ENCODE results near the gene RACGAP1. TPM values are rescaled to one million over a fixed set of nuclear protein-coding genes. Genes with fewer than 3 reads are reported as not detected.

The RACGAP1 gene
- polyA plus RNA-seq, 1 of the 3 experiments (the other 2 are of a cell fraction), result 21.5 TPM

- TF ChIP-seq MAX (IDR thresholded peaks at IDR 0.05; ENCODE audit: low read depth) (no peak), YY1 (IDR thresholded peaks at IDR 0.05; ENCODE audit: low read depth) (no peak), JUND (IDR thresholded peaks at IDR 0.05) (no peak), NRF1 (IDR thresholded peaks at IDR 0.05; ENCODE audit: low read depth, low read length) (no peak)
Measured at GRCh38 chr12:49954863-49955830, 70.1 kb downstream of the RACGAP1 start (continued).

- POLR2A ChIA-PET, result no interaction called here
- H3K9me2 ChIP-seq, result no peaks in the 10 kb centered on the region
- CTCF ChIA-PET, result interaction anchor here (0.6 to 4.5 kb wide), 7 partner anchors 9 to 116 kb away, joined by 3 to 36 read pairs (median 8); no protein-coding TSS in a partner anchor
- no peaks in the 10 kb centered on the region for H3K27me3 ChIP-seq (ENCODE audit: insufficient read depth)
- no peak overlapping the region for H3K9ac ChIP-seq
- no peak overlapping the region for H3K4me3 ChIP-seq (ENCODE audit: low read depth in 2 of 2, low read length in 1 of 2)
- no peaks in the 10 kb centered on the region for H3K36me3 ChIP-seq (replicated peaks in 1 of 2; ENCODE audit: control insufficient read depth in 1 of 2, insufficient read depth in 2 of 2, low read length in 1 of 2)
- H2AFZ ChIP-seq (ENCODE audit: low read depth), result no peak overlapping the region
- H3K9me3 ChIP-seq, result no peaks in the 10 kb centered on the region
- H3K4me1 ChIP-seq (ENCODE audit: control insufficient read depth in 1 of 2, insufficient read depth in 2 of 2, low read depth in 1 of 2, low read length in 1 of 2), result peaks cover 0 to 16% of the 10 kb centered on the region in 2 experiments; a peak in 1 of 4 replicates
- H3K79me2 ChIP-seq (ENCODE audit: insufficient read depth), result no peaks in the 10 kb centered on the region
- H3F3A ChIP-seq (replicated peaks; ENCODE audit: insufficient read depth), result no peaks in the 10 kb centered on the region
- TF ChIP-seq GATA2 (CRISPR knock-in tag; IDR thresholded peaks at IDR 0.05) (no peak), ELF1 (IDR thresholded peaks at IDR 0.05) (no peak), RAD21 (IDR thresholded peaks at IDR 0.05; ENCODE audit: low read length) (no peak), FOXJ3 (CRISPR knock-in tag; IDR thresholded peaks at IDR 0.05) (no peak), RFX5 (IDR thresholded peaks at IDR 0.05; ENCODE audit: low read length) (no peak), PBX3 (IDR thresholded peaks at IDR 0.05) (no peak), EZH2phosphoT487 (IDR thresholded peaks at IDR 0.05; ENCODE audit: borderline replicate concordance, low read depth) (no peak), SMC3 (IDR thresholded peaks at IDR 0.05; ENCODE audit: low read depth, low read length) (no peak), TAF1 (IDR thresholded peaks at IDR 0.05; ENCODE audit: borderline replicate concordance, low read depth, low read length) (no peak), TEAD4 (IDR thresholded peaks at IDR 0.05; ENCODE audit: borderline replicate concordance, insufficient read depth) (no peak), NRF1 (IDR thresholded peaks at IDR 0.05; ENCODE audit: low read depth, low read length) (no peak), REST (IDR thresholded peaks at IDR 0.05; ENCODE audit: low read depth, low read length) (no peak), IRF3 (IDR thresholded peaks at IDR 0.05; ENCODE audit: low read depth, low read length) (no peak), MEF2A (IDR thresholded peaks at IDR 0.05; ENCODE audit: borderline replicate concordance, low read depth) (no peak), USF1 (IDR thresholded peaks at IDR 0.05; ENCODE audit: borderline replicate concordance, low read depth) (no peak), NFIC (IDR thresholded peaks at IDR 0.05; ENCODE audit: borderline replicate concordance) (no peak), TCF12 (IDR thresholded peaks at IDR 0.05) (no peak)
- 85% methylated on average over 16 of the region's 21 CpGs for WGBS (ENCODE audit: low lambda C conversion rate)
- DNase-seq, result peak; percentile 37
- no peaks in the 10 kb centered on the region for H4K20me1 ChIP-seq (ENCODE audit: insufficient read depth)
- no peak overlapping the region for H3K4me2 ChIP-seq
- no peak overlapping the region for H3K27ac ChIP-seq (ENCODE audit: low read depth in 2 of 2, low read length in 1 of 2)
Measured at GRCh38 chr12:49953961-49954846, 71.1 kb downstream of the RACGAP1 start.
